ENCODE data around the gene SERPINA5.
"Not testable (repeated sequence)": the region's sequence is repeated elsewhere in the genome, so short reads cannot be mapped to it uniquely, and the experiment has no call there.

The SERPINA5 gene

DNA sequence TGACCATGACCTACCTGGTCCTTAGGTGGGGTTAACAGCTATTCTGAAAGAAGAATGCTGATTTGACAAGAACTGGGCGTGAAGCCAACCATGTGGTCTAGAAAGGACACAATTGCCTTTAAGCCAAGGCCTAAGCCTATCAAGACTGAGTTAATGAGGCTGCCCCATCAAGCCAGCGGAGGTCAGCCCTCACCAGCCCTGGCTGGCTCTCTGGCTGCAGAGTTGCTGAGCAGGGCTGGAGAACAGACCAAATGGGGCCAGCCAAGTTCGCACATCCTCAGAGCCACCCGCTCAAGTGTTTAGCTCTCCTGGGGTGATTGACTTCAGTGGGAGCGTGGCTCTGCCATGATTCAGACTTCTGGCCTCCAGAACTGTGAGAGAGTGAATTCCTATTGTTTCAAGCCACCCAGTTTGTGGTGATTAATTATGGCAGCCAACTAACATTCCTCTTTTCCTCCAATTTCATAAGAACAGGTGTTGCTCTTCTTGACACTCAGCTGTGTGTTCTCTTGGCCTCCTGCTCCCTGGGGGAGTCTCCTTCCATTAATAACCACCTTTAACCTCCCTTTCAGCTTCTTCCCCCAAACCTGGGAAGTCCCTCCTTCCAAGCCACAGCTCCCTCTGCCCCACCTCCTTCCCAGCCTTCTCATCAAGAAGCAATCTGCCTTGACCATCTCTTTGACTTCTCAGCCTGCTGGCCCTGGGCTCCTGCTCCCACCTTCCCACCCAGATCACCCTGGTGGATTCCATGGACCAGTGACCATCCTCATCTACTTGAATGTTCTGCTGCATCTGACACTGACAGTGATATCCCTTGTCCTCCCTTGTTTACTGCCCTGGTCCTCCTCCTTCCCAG lies 5.3 kb upstream of the SERPINA5 start:
- DNase-seq: no peak

GRCh38 chr14:94577472-94577871 lies 3.8 kb upstream of the SERPINA5 start:
- not testable (repeated sequence) for DNase-seq

- DNase-seq: no peak
Observed at GRCh38 chr14:94578712-94579111, 2.5 kb upstream of the SERPINA5 start.

GRCh38 chr14:94582199-94582750 lies 1.0 kb downstream of the SERPINA5 start:
- DNase-seq: no peak

GRCh38 chr14:94582851-94583250 lies 1.6 kb downstream of the SERPINA5 start:
- DNase-seq: no peak

DNA sequence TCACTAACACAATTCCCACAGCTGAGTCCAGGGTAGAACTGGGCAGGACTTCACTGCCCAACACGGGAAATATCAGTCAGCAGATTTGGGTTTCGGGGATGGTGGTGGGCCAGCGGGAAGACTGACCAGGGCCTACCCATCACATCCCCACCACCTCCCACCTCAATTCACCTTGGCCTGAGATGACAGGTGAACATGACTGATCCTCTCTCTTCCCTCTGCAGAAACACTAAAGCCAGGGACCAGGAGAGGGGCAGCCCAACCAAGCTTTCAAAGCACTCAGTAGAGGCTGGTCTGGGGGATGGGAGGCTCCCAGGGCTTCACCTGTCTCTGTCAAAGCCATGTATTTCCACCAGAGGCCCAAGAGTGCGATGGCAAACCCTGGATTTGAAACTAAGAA lies 2.3 kb downstream of the SERPINA5 start:
- no peak for DNase-seq

DNA sequence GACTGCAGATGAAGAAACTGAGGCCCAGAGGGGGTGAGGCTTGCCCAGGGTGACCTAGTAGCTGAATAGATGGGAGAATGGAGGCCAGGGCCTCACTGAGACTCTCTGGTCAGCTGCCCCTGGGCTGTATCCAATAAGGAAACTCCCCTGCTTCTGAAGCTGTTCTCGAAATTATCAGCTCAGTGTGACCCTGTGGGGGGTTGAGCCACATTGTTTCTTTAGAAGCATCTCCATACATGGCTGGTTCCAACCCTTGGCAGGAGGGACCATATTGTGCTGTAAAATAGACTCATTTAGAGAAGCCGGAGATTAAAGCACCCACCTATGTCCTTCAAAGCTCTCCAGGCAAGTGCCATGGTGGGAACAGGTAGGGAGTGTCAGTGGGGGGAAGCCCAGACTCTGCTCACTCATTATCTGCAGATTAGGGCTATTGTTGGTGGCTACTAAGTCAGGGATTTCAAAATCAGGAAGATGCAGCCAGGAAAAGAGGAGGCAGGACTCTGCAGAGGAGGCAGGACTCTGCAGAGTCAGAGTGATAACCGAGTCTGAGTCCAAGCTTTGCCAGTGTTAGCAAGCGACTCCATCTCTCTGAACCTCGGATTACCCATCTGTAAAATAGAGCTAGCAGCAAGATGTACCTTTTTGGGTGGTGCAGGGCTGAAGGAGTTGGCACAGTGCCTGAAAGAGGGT lies 3.5 kb downstream of the SERPINA5 start:
- no peak for DNase-seq

DNA sequence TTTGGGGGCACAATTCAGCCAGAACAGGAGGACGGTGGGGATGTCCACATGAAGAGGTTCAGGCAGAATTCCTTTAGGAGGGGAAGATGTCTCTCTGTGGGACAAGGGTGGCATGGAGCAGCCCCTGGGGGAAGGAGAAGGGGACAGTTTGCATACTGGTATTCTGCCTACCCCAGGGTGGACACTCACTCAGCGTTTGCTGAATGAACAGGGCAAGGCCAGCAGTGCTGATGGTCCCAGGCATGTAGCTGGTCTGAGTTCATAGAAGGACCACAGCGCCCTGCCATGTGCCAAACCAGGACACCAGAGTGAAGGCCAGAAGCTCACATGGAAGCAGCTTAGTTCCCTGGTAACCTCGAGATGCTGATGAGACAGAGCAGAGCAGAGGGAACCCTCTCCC lies 5.4 kb downstream of the SERPINA5 start:
- DNase-seq: no peak

DNA sequence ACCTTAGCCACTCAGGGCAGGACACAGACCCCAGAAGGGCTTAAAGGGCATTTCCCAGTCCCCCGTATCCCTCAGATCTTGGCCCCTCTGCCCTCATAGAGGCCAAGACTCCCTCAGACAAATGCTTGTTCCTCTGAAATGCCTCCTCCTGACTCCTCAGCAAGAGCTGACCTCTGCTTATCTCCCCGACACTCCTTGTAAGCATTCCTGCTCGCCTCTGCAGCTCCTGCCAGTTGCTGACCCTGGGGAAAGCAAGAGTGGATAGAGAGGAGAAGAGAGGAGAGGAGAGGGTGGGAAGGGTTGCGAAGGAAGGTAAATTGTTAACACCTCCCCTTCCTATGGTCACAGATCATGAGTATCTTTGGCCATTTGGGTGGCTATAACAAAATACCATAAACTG lies 7.1 kb downstream of the SERPINA5 start:
- no peak for DNase-seq

DNA sequence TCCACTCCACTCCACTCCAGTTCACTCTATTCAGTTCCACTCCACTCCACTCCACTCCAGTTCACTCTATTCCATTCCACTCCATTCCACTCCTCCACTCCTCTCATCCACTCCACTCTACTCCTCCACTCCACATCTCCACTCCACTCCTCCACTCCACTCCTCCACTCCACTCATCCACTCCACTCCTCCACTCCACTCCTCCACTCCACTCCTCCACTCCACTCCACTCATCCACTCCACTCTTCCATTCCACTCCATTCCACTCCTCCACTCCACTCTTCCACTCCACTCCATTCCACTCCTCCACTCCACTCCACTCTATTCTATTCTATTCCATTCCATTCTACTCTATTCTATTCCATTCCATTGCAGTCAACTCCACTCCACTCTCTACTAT lies 9.8 kb downstream of the SERPINA5 start:
- DNase-seq: no peak

GRCh38 chr14:94591871-94592270 lies 10.6 kb downstream of the SERPINA5 start:
- DNase-seq: no peak

- DNase-seq: no peak
Observed at GRCh38 chr14:94592457-94592856, 11.2 kb downstream of the SERPINA5 start.

GRCh38 chr14:94593376-94593748 lies 12.1 kb downstream of the SERPINA5 start:
- DNase-seq: no peak

- no peak for DNase-seq
Observed at GRCh38 chr14:94593749-94594431, 12.7 kb downstream of the SERPINA5 start.

DNA sequence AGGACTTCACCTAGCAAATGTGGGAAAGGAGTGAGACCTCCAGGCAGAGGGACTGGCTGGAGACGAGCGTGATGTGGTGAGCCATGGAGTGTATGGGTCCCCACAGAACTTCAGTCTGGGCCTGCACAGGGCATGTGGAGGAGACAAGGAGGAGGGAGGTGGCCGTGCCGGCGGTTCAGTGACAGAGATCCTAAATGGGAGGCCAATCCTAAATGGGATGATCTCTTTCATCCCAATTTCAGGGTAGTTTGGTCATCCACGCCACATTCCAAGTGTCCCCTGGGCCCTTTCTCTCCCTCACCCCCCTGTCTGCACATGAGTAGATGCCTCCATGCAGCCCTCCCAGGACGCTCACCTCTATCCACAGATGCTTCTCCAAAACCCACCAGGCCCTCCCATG lies 13.2 kb downstream of the SERPINA5 start:
- DNase-seq: no peak

DNA sequence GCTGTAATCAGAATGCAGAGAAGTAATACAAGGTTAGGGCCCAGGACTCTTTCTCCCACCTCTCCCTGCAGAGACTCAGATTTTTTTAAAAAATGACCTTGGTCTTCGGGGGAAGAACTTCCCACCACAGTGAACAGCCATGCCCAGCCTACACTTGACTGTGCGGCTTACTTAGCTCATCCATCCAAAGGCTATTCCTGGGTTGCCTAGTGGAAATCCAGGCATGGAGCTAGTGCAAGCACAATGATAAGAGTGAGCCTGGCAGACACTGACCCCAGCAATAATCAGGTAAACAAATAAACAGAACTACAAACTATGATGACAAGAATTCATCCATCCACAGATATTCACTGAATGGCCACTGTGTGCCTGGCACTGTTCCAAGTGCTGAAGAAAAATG lies 14.7 kb downstream of the SERPINA5 start:
- no peak for DNase-seq

GRCh38 chr14:94596361-94596760 lies 15.1 kb downstream of the SERPINA5 start:
- no peak for DNase-seq

GRCh38 chr14:94597788-94598187 lies 16.6 kb downstream of the SERPINA5 start:
- DNase-seq: no peak

- no peak for DNase-seq
Observed at GRCh38 chr14:94598506-94598815, 17.2 kb downstream of the SERPINA5 start.

DNA sequence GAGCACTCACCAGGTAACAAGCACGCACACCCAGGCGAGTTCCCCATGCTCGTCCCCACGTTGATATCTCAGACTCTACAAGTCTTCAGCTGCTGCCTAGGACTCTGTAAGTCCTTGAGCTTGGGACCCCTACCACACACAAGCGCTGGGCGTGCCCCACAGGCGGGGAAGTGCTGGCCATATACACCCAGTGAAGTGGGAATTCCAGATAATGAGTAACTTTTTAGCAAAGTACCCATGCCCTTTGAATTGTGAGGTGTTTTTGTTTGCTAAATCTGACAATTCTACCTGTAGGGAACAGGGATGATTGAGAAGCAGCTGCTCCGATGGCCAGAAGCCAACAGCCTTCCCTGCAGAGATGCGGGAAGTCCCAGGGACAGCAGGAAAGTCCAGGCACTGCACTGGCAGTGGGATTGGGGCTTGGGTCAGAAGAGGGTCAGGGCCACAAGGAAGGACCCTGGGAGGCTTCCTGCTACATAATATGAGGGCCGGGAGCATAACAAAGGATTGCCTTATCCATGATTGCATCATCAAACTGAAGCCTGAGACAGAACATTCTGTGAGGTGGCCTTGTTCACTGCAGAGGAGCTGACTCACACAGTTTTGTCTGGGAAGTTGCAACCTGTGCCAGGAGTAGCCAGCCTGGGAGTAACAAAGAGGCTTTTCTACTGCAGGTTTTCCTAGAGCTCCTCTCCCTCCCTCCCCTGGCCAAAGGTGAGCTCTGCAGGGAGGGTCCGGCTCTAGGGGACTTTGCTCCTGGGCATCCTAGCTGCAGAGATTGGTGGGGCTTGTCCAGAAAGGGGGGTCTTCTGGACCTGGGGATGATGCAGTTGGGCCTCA lies 17.8 kb downstream of the SERPINA5 start:
- no peak for DNase-seq

DNA sequence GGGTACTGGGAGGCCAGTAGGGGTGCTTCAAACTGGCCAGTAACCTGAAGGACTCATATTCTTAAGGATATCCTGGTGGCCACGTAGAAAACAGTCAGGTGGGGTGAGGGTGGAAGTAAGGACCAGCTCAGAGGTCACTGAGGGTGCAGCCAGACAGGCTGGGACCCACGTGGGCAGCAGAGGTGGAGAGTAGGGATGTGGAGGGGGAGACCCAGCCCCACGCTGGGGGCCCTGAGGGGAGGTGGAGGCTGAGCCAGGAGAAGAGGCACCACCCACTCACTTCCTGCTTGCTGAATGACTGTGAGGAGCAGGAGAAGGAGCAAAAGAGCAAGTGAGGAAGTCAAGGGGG lies 18.4 kb downstream of the SERPINA5 start:
- no peak for DNase-seq

DNA sequence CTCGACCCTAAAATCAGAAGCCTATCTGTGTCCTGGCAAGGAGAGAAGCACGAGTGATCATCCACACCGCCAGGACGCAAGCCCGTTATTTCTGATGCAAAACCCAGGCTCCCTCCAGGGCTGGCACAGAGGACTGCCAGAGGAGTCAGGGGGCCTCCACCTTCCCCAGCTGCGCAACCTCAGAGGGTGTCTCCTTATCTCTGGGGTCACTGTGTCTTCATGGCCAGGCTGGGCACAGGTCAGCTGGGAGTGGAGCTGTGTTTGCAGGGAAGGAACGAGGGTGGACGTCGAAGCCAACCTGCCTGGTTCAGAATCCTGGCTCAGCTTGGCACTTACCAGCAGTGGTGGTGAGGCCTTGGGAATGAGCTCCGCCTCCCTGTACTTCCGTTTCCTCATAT lies 18.9 kb downstream of the SERPINA5 start:
- no peak for DNase-seq

DNA sequence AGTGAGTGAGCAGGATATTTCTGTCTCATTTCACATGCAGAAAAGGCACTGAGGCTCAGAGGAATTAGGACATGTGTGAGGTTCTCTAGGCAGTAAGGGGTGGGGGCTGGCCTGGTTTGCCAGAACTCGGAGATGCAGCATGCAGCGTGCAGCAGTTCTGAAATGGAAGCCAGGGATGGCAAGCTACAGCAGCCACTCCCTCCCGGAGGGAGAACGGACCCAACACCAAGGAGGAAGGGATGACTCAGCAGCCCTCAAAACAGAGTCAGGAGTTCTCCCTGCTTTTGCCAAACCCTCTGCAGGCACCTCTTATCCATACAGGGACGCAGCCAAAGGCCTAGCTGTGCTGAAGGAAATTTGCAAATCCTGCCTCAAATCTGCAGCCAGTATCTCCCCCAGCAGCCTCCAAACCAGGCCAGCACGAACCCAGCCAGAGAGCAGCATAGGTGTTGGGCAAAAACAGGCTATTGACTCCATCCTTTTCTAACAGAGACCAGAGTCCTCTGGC lies 20.7 kb downstream of the SERPINA5 start:
- DNase-seq: no peak

Measured in activated CD4-positive, alpha-beta T cell treated with anti-CD3 and anti-CD28 coated beads, Interleukin-2, Interleukin-6, amounts not matched to agents 100 ng/mL and 50 ng/mL, durations not matched to agents 16 hours and 8 hours (primary cell).